NCI-H1417 (cell line): ENCODE results near the gene BPIFB2.

Experiments
- DNase-seq, 3 experiments: peaks; one replicate each; lab custom pipeline; 2025; lab: John Stamatoyannopoulos, UW

Gene BPIFB2

GRCh38 chr20:33022694-33023438, 15.4 kb downstream of the BPIFB2 start:
- no peak for DNase-seq

- no peak for DNase-seq
Measured at GRCh38 chr20:33023439-33024242, 16.1 kb downstream of the BPIFB2 start.

GRCh38 chr20:33024243-33024560, 16.7 kb downstream of the BPIFB2 start:
- DNase-seq, result no peak

DNA sequence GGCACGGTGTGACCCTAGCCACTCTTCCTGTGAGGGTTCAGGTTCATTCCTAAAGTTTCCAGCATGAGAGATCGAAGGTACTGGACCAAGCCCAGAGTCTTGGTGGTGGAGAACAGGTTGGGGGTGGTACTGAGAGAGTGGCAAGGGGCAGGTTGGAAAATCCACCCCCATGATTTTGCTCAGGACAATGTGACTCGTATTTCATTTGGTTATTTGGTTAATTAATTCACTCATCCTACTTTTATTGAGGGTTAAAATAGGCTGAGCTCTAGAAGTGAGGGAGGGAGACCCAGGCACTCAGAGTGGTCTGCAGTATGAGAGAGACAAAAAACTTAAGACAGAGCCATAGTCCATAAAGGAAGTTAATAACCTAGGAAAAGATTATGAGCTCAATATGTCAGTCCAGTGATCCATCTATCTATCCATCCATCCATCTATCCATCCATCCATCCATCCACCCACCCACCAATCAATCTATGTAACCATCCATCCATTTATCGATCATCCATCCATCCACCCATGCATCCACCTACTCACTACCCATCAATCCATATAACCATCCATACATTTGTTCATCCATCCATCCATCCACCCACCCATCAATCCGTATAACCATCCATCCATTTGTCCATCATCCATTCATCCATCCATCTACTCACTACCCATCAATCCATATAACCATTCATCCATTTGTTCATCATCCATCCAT, 17.3 kb downstream of the BPIFB2 start:
- no peak for DNase-seq

DNA sequence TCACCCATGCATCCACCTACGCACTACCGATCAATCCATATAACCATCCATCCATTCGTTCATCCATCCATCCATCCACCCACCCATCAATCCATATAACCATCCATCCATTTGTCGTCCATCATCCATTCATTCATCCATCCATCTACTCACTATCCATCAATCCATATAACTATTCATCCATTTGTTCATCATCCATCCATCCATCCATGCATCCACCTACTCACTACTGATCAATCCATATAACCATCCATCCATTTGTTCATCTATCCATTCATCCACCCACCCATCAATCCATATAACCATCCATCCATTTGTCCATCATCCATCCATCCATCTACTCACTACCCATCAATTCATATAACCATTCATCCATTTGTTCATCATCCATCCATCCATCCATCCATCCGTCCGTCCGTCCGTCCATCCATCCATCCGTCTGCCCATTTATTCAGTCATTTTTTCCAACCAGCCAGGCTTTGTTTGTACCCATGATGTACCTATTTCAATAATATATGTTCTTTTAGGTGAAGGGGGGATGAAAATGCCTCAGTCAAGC, 17.9 kb downstream of the BPIFB2 start:
- no peak for DNase-seq

DNA sequence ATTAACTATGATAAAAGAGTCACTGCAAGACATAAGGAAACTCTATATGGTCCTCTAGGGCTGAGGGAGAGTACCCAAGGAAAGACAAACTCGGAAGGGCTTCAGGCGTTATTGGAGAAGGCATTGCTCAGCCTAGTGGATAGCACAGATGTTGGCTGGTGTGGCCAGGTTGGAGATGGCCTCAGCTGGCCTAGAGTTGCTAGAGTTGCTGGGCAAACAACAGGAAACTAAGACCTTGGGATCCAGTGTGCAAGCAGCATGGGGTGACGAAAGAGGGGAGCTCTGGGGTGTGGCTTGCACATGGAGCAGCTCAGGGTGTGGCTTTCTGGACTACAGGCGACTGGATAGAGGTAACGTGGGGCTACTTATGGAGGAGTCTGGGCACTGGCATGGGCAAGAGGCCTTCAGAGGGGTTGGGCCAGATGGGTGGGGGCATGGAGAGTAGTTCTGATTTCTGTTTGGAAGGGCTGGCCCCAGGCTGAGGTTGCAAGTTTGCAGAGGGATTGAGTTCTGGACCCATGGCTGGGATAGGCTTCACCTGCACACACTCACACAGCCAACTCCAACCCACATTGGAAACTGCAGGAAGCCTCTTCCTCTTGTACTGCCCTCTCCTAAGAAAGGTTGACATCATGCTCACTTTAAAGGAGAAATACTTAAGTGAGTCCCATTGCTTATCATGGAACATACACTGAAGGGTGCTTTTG, 18.7 kb downstream of the BPIFB2 start:
- DNase-seq, result no peak

- no peak for DNase-seq
Measured at GRCh38 chr20:33026779-33027759, 19.6 kb downstream of the BPIFB2 start.

GRCh38 chr20:33027769-33028751, 20.6 kb downstream of the BPIFB2 start:
- DNase-seq, result no peak

DNA sequence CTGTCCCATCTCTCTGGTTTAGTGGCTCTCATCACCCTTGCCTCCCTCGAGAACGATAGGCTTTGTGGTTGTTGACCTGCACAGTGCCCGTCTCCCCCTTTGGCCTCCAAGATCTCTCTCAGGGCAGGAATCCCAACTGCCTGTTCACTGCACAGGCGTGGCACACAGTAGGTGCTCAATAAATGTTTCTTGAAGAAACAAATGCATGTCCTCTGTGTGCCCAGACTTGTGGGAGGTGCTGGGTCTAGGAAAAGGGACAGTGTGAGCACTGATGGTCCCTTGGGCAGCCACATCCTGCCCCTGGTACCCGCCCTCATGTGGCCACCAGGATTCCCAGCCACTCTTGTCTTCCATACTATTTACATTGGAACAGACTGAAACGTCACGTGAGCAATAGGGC, 21.4 kb downstream of the BPIFB2 start:
- DNase-seq, result no peak

GRCh38 chr20:33030076-33030475, 22.6 kb downstream of the BPIFB2 start:
- DNase-seq, result no peak

DNA sequence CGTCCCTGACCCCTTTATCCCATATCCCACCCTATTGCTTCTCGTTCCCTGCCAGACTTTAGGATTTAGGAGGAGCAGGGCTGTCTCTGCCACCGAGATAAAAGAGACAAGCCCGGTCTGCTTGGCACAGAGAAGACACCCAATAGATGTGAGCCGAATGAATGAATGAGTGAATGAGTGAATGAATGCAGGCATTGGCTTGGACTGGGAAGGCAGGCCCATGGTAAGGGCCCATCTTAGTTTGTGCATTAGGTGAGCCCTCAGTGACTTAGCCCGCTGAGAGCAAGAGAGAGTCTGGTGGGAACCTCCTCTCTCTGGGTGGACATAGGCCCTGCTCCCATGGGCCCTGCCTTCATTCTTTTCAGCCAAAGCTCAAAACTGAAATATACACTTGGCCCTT, 23.1 kb downstream of the BPIFB2 start:
- no peak for DNase-seq

DNA sequence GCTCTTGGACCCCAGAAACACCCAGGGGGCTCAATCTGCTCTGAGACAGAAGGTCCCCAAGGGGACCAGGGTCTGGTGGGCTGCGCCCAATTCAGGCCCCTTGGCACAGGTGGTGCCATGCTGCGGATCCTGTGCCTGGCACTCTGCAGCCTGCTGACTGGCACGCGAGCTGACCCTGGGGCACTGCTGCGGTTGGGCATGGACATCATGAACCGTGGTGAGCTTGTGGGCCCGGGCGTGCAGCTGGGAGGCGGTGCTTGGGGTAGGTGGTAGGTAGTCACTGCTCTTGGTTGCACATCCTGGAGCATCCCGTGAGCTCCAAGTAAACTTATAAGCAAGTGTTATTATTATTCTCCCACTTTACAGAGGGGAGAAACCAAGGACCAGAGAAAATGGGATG, 24.0 kb downstream of the BPIFB2 start, which contains the start of gene BPIFB6:
TSS of gene BPIFB6 (plus strand) at position 118 of the 400 bp plus-strand sequence. CDS start at position 118, 0 bp downstream.
- DNase-seq, result no peak

DNA sequence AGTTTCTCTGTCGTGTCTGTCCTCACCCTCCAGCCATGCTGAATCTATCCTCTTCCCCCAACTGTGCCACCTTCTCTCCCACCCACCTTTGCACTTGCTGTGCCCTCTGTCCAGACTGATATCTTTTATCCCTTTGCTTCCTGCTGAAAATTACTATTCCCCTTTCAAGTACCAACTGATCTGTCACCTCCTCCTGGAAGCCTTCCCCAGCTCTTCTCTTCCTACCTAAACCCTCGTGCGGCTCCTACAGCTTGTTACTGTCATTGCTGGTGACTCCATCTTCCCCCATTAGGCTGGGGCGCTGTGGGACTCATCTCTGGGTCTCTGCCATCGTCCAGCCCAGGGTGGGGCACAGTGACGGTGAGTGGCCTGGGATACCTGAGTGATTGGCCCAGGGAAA, 25.1 kb downstream of the BPIFB2 start:
- no peak for DNase-seq

DNA sequence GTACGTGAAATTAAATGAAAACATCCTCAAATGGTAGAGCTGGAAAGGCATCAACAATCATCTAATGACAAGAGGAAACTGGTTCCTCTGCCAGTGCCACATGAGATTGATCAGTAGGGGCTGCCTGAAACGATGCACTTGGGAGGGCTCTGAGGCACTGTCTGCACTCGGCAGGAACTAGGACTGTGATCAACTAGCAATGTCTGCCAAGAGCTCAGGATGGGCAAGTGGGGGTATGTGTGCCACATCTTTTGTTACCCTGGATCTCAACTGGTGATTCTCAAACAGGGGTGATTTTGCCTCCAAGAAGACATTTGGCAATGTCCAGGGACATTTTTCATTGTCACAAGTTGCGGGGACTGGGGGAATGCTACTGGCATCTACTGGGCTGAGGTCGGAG, 25.9 kb downstream of the BPIFB2 start:
- no peak for DNase-seq

GRCh38 chr20:33034115-33034514, 26.6 kb downstream of the BPIFB2 start:
- DNase-seq, result no peak

DNA sequence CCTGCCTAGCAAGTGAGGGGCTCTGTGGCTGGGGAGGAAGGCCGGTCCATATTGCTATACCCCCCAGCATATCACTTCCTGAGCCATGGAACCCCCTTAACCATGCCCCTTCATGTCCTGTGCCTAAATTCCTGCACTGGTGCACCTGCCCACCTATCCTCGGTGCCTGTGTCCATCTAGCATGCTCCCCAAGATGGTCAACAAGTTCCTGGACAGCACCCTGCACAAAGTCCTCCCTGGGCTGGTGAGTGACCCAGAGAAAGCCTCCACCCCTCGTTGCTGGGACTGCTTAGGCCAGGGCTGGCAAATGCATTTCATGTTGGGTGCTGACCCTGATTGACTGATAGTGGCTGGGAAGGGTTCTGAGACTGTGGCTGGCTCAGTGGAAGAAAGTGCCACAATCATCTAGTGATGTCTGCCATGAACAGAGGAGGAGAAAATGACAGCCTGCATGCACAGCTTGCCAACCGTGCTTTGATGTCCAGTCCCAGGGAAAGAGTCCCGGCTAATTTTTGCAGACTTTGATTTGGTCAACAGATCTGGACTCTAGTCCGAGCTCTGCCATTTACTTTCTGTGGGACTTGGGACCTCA, 27.5 kb downstream of the BPIFB2 start:
- no peak for DNase-seq

GRCh38 chr20:33037456-33037855, 30.0 kb downstream of the BPIFB2 start:
- DNase-seq, result no peak

- DNase-seq, result no peak
Measured at GRCh38 chr20:33038243-33038642, 30.7 kb downstream of the BPIFB2 start.

DNA sequence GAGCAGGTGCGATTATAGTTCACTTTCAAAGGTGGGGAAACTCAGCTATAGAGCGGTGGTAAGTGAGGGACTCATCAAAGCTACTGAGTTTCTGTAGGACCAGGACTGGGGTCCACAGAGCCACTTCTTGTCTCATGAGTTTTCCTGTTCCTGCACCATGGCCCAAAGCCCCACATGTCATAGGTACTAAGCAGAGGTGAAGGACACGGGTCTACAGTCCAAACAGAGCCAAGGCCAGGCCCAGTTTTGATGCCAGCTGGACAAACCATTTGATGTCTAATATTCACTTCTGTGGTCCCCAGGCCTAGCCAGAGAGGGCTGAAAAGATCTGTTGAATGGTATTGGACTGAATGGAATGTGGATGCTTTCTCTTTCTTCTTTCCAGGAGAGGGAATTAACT, 34.9 kb downstream of the BPIFB2 start:
- no peak for DNase-seq
